Measurements from ENCODE around the gene IGSF22.

The IGSF22 gene

GRCh38 chr11:18705651-18706281 is 20.2 kb downstream of the IGSF22 start:
- H3K9me3 ChIP-seq, result no peaks in the 10 kb centered on the region
- no peak overlapping the region for H3K4me3 ChIP-seq (ENCODE audit: low read depth in 1 of 2, low read length in 1 of 2)
- H3K36me3 ChIP-seq, result no peaks in the 10 kb centered on the region
- TF ChIP-seq CTCF (IDR thresholded peaks at IDR 0.05), result no peak
- H3K27ac ChIP-seq, result no peak overlapping the region
- H3K27me3 ChIP-seq, result peaks cover 90% of the 10 kb centered on the region
- peaks cover 0 to 6% of the 10 kb centered on the region in 2 experiments for H3K4me1 ChIP-seq (ENCODE audit: control insufficient read depth in 1 of 2, insufficient read depth in 1 of 2, low read depth in 1 of 2, low read length in 1 of 2)

DNA sequence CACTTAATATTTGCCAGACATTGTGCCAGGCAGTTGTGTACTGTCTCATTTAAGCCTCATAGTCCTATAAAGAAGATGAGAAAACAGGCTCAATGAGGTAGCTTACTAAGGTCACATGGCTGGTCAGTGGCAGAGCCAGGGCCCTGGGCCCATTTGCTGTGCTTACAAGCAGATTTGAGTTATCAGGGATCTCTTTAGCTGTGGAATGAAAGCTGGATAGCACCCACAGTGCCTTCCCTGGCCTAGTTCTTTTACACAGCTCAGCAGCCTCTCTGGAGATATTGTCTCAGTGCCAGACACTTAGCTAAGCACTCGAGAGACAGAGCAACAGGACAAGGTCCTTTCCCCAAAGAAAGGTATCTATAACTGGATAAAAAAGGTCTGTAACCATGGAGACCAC is 21.3 kb downstream of the IGSF22 start:
- Histone ChIP-seq H3K27me3 (peaks cover 99% of the 10 kb centered on the region), H3K36me3 (no peaks in the 10 kb centered on the region), H3K4me3 (ENCODE audit: low read depth in 1 of 2, low read length in 1 of 2) (no peak overlapping the region), H3K27ac (no peak overlapping the region), H3K4me1 (ENCODE audit: control insufficient read depth in 1 of 2, insufficient read depth in 1 of 2, low read depth in 1 of 2, low read length in 1 of 2) (peaks cover 0 to 6% of the 10 kb centered on the region in 2 experiments), H3K9me3 (no peaks in the 10 kb centered on the region)
- TF ChIP-seq CTCF (IDR thresholded peaks at IDR 0.05), result no peak

GRCh38 chr11:18704045-18704645 is 21.8 kb downstream of the IGSF22 start:
- Histone ChIP-seq H3K27me3 (peaks cover 99% of the 10 kb centered on the region), H3K4me1 (ENCODE audit: control insufficient read depth in 1 of 2, insufficient read depth in 1 of 2, low read depth in 1 of 2, low read length in 1 of 2) (peaks cover 4 to 9% of the 10 kb centered on the region in 2 experiments), H3K4me3 (ENCODE audit: low read depth in 1 of 2, low read length in 1 of 2) (no peak overlapping the region), H3K27ac (no peak overlapping the region), H3K36me3 (no peaks in the 10 kb centered on the region), H3K9me3 (no peaks in the 10 kb centered on the region)
- no peak for TF ChIP-seq CTCF (IDR thresholded peaks at IDR 0.05)

DNA sequence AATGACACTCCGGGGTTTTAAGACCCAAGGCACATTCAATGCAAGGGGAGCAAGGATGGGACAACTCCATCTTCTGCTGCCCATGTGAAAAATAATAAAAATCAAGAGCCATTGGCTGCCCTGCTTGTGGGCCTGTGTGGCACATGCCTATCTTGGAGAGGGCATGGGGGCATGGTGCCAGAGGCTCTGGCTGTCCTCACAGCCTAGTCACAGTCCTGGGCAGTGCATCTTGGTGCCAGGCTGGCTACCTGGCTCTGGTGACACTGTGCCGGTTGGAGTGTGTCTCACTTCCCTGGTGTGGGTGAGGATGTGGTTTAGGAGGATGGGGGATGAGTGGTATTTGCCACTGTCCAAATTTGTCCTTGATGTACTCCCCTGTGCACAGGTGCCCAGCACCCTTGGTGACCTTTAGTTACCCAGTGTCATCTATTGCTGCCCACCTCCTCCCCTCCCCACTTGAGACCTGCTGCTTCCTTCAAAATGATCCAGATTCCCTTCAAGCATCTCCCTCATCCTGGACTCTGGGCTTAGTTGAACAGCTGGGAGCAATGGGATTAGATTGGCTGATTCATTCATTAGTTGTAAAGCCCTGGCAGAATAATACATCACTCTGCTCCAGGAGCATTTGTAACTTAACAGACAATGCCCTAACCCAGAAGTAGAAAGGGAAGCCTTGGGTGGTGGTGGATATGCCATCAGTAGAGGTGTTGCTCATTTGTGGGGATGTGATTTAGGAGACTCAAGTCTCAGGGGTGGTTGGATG is 22.8 kb downstream of the IGSF22 start:
- H3K27me3 ChIP-seq, result peaks cover 99% of the 10 kb centered on the region
- no peak for TF ChIP-seq CTCF (IDR thresholded peaks at IDR 0.05)

DNA sequence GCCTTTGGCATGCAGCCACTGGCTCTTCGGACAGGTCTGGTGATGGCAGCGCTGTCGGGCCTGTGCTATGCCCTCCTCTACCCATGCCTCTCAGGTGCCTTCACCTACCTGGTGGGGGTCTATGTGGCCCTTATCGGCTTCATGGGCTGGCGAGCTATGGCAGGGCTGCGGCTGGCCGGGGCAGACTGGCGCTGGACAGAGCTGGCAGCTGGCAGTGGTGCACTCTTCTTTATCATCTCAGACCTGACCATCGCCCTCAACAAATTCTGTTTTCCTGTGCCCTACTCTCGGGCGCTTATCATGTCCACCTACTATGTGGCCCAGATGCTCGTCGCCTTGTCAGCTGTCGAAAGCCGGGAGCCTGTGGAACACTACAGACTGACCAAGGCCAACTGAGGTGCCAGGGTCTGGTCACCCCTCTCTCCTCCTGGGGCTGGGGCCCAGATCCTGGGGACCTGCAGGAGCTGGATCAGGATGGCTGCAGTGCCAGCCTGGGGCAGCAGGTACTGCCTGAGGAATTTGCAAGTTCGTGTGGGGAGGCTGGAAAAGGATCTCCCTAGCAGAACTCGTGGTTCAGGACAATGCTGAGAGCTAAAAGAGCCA is 24.3 kb downstream of the IGSF22 start:
- H3K4me1 ChIP-seq (ENCODE audit: control insufficient read depth in 1 of 2, insufficient read depth in 1 of 2, low read depth in 1 of 2, low read length in 1 of 2), result peaks cover 6 to 18% of the 10 kb centered on the region in 2 experiments
- no peaks in the 10 kb centered on the region for H3K9me3 ChIP-seq
- TF ChIP-seq CTCF (IDR thresholded peaks at IDR 0.05), result no peak

More for the DNA sequence above, 22.8 kb downstream of the IGSF22 start:
- no peak overlapping the region for H3K4me3 ChIP-seq (ENCODE audit: low read depth in 1 of 2, low read length in 1 of 2)
- H3K27ac ChIP-seq, result no peak overlapping the region
- no peaks in the 10 kb centered on the region for H3K9me3 ChIP-seq
- peaks cover 6 to 18% of the 10 kb centered on the region in 2 experiments for H3K4me1 ChIP-seq (ENCODE audit: control insufficient read depth in 1 of 2, insufficient read depth in 1 of 2, low read depth in 1 of 2, low read length in 1 of 2)
- H3K36me3 ChIP-seq, result no peaks in the 10 kb centered on the region

More for the DNA sequence above, 24.3 kb downstream of the IGSF22 start:
- no peaks in the 10 kb centered on the region for H3K36me3 ChIP-seq
- peaks cover 99% of the 10 kb centered on the region for H3K27me3 ChIP-seq
- H3K4me3 ChIP-seq (ENCODE audit: low read depth in 1 of 2, low read length in 1 of 2), result no peak overlapping the region
- H3K27ac ChIP-seq, result no peak overlapping the region

Data from neutrophil (primary cell).